GM08714 (cell line): ENCODE results near the gene RXYLT1.
"Not testable (repeated sequence)": the region's sequence is repeated elsewhere in the genome, so short reads cannot be mapped to it uniquely, and the experiment has no call there.

Source experiments
- H3K4me3 ChIP-seq: fragments of 200-500 bp; sonication (Bioruptor generic); 2 replicates; pipeline ENCODE4 v1.5.1; 2014; ENCODE audit warnings: mild to moderate bottlenecking, low read length, inconsistent platforms
- ZNF274 ChIP-seq: IDR thresholded peaks from 2 replicates; pipeline ENCODE4 v1.6.1; 2012; ENCODE audit warnings: mild to moderate bottlenecking, low read depth, low read length

RXYLT1 gene, protein sequence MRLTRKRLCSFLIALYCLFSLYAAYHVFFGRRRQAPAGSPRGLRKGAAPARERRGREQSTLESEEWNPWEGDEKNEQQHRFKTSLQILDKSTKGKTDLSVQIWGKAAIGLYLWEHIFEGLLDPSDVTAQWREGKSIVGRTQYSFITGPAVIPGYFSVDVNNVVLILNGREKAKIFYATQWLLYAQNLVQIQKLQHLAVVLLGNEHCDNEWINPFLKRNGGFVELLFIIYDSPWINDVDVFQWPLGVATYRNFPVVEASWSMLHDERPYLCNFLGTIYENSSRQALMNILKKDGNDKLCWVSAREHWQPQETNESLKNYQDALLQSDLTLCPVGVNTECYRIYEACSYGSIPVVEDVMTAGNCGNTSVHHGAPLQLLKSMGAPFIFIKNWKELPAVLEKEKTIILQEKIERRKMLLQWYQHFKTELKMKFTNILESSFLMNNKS

DNA sequence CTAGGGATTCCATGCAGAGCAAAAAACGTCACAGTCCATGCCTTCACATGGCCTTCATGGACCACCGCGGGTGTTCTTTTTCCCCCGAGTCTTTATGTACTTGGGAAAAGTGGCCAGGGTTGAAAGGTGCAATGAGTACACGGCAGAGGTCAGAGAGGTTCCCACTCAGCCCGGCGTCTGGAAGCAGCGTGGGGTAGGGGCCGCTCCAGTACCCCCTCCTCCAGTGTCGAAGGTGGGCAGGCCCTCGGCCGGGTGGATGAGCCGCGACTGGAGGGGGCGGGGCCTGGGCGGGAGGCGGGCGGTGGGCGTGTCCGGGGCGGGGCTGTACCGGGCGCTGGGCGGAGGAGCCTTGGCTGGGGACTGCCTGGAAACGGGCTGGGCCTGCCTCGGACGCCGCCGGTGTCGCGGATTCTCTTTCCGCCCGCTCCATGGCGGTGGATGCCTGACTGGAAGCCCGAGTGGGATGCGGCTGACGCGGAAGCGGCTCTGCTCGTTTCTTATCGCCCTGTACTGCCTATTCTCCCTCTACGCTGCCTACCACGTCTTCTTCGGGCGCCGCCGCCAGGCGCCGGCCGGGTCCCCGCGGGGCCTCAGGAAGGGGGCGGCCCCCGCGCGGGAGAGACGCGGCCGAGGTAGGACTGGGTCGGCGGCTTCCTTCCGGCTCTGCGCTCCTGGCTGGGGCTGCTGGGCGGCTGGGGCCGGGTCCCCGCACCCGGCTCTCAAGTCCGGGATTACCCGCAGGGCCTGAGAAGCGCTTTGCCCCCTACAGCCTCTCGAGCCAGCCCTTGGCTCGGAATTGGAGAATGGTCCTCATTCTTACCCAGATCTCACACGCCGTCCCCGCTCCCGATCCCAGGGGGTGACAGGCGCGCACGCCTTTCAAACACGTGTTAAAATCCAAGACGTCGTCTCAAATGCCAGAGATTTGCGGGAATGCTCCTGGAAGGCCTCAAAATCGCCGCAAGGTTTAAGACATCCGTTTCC is at the start of gene RXYLT1:
Gene RXYLT1 (plus strand): TSS at position 412 of the 984 bp plus-strand sequence. CDS start 52 bp downstream, at position 464.
- H3K4me3 ChIP-seq: peak within 1 kb of the TSS; percentile 99
- no peak for TF ChIP-seq ZNF274

DNA sequence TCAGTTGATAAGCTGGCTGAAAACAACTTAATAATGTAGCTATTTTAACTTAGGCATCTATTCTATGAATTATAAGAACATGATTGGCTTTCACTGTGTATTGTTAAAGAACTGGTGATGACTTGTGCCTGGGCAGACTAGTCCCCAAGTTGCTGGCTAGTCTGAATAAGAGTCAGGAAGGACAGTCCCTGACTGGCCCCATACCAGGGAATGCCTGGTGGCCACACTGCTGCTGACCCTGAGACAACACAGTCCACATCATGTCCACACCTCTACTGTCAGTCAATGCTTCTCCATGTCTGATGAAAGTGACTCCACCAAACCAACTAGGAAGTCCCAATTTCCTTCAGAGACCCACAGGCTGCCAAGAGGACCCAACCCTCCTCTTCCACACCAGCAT is 46.9 kb upstream of the RXYLT1 start:
- not testable (repeated sequence) for H3K4me3 ChIP-seq

DNA sequence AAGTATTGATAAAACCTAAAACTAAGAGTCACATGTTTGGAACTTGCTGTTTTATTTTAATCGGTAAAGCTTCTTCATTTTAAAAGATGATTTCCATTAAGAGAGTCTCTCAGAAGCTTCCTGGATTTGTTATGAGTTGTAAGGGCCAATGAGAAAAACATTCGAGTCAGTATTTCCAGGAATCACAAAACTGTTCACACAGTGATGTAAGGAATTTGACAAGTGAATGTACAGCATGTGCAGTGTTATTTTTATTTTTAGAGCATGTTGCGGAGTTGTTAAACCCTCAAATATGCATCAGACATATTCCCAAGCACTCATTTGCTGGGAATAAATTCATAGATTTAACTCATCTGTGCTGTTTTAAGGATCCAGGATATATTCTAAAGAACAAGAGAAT is 46.1 kb upstream of the RXYLT1 start:
- H3K4me3 ChIP-seq: not testable (repeated sequence)

DNA sequence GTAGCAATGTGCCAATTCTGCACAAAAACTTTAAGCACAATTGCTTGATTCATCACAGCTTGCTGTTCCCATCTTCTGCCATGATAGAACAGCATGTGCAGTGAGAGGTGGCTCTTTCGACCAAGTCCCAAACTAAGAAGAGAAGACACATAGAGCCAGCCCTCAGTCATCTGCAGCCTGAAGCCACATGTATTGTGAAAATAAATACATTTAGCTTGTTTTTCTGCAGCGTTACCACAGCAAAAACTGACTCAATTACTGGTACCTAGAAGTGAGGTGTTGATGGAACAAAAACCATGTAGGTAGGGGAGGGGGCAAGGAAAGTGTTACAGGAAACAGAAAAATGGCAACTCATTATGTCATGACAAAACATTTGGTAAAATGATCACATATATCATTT is 39.2 kb upstream of the RXYLT1 start:
- H3K4me3 ChIP-seq: not testable (repeated sequence)

DNA sequence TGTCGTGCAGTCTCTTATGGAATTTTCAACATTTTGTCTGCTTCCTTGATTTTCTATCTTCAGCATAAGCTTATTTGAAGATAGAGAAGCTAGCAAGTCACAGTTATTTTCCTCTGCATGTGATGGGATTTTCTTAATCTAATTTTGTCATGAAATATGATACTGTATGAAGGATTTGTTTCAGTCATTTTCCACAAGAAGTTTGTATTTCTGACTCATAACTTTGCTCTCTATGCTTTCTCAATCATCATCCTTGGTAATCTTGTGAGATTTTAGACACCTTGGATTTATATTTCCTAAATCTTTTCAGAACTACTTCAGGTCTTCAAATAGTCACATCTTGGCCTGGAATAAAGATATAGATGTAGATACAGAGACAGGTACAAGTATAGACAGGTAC is 38.3 kb upstream of the RXYLT1 start:
- not testable (repeated sequence) for H3K4me3 ChIP-seq

DNA sequence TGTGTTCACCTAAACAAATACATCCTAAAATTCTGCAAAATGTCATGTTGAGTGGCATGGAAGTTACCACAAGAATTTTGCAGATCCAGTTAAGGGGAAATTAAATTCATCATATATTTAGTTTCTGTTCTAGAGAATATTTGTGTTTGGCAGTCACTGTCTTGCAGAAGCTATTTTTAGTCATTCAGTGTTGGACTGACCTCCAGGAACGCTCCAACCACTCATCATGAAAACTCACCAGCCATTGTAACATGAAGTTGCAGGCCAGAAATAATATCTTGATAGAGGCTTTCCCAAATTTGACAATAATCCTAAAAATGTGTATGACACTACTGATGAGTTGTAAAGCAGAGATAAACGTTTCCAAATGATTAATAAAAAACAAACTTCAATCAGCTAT is 35.6 kb upstream of the RXYLT1 start:
- not testable (repeated sequence) for H3K4me3 ChIP-seq

DNA sequence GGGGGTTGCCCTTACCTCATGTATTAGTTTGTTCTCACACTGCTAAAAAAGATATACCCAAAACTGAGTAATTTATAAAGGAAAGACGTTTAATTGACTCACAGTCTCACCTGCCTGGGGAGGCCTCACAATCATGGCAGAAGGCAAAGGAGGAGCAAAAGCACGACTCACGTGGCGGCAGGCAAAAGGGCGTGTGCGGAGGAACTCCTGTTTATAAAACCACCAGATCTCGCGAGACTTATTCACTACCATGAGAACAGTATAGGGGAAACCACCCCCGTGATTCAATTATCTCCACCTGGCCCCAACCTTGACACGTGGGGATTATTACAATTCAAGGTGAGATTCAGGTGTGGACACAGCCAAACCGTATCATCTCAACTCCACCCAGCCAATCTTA is 33.2 kb upstream of the RXYLT1 start:
- H3K4me3 ChIP-seq: not testable (repeated sequence)

DNA sequence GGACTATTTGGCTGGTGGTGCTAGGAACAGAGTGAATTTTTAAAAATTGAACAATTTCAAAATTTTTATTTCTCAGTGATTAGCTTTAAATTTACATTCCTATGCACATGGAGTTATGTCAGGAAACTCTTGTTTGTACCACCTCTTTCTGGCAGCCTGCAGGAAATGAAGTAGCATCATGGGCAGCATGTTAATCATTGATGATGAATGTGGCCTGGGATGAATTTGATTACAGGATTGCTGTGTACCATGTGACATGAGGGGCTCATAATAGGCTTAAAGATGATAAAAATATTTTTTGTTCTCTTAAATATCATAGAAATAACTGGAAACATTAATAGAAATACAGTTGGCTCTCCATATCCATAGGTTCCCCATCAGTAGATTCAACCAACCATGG is 32.6 kb upstream of the RXYLT1 start:
- not testable (repeated sequence) for H3K4me3 ChIP-seq

DNA sequence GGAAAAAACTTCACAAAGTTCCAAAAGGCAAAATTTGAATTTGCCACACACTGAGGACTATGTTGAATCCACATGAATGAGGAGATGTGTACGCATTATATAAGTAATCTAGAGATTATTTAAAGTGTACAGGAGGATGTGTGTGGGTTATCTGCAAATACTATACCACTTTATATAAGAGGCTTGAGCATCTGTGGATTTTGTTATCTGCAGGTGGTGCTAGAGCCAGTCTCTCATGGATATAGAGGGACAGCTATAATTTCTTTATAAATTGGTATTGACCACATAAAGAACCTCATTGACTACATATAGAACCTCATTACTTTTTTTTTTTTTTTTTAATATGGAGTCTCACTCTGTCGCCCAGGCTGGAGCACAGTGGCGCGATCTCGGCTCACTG is 32.2 kb upstream of the RXYLT1 start:
- H3K4me3 ChIP-seq: no peak overlapping the region
- no peak for TF ChIP-seq ZNF274

DNA sequence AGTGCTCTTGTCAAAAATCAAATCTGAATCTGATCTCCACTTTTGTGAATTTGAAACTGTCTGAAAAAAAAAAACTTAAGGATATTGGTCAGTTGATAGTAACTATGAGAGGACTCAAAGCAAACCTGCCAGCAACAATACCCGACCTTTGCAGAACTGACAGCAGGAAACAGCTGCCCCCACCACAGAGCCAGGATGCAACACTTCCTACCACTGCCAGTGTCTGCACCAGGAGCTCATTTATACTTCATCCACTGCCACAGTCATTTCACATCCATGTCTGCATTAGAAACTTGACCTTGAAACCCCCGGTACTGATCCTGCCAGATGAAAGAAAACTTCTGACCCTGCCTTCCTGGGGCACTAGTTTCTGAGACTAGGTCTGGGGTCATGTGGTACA is 27.4 kb upstream of the RXYLT1 start:
- no peak for TF ChIP-seq ZNF274
- H3K4me3 ChIP-seq: no peak overlapping the region

DNA sequence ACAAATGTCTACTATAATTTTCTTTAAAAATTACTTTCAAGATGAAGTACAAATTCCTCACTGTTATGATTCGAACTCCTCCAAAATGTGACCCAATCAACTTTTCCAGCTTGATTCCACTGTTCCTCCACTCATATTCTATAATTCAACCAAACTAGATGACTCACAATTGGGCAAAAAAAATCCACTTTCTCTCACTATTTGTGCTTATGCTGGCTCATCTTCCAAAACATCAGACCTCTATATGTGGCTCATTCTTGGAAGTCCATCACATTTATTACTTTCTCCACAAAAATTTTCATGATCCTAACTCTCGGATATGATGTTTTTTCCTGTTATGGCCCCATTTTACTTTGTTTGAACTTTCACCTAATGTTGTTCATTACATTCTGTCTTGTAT is 26.9 kb upstream of the RXYLT1 start:
- H3K4me3 ChIP-seq: no peak overlapping the region
- no peak for TF ChIP-seq ZNF274

DNA sequence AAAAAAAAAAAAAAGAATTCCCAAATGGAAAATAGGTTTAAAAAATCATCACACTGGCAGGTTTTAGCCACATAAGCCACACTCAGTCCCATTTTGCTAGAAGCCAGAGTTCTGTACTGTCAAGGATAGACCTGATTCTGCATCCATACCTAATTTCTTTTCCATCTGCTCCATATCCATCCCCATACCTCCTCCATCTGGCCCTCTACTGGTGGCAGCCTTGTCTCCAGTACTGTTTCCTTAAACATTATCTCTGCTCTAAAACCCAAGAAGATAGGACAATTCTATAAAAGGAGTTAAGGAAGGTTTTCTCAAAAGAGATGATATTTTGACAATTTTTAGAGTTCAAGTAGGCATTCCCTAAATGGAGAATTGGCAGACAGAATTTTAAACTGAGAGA is 26.0 kb upstream of the RXYLT1 start:
- no peak overlapping the region for H3K4me3 ChIP-seq
- no peak for TF ChIP-seq ZNF274

DNA sequence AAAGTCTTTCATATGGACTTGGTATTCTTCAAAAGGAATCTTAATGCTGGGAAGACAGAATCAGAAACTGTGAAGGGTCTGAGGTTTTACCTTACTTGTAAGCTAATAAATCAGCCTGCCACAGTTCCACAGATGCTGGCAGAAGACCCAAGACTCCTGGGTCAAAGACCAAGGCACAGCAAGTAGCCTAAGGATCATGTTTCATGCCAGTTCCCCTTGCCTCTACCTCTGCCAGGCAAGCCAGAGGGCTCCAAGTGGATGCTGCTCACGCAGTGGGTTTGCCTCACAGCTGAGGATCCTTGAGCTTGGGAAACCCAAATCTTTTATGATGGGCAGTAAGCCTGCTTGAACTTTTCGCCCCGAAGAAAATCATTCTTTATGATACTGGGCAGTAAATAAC is 15.2 kb upstream of the RXYLT1 start:
- no peak for TF ChIP-seq ZNF274
- H3K4me3 ChIP-seq: no peak overlapping the region

DNA sequence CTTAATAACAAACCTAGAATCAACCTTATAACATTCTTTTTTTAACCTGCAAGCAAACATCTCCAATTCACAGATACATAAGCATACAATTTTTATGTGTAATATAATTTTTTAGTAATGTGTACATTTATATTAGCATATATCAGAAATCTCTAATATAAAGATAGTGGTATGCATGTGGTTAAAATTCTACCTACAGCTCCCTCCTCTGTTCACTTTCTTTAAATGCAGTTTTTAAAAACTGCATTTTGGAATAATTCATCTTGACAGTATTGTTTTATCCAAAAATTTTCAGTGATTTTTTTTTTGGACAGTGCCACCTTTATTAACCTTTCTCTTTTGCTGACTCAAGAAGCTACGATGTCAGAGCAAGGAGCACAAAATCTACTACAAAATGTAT is 13.2 kb upstream of the RXYLT1 start:
- no peak overlapping the region for H3K4me3 ChIP-seq
- TF ChIP-seq ZNF274: no peak

DNA sequence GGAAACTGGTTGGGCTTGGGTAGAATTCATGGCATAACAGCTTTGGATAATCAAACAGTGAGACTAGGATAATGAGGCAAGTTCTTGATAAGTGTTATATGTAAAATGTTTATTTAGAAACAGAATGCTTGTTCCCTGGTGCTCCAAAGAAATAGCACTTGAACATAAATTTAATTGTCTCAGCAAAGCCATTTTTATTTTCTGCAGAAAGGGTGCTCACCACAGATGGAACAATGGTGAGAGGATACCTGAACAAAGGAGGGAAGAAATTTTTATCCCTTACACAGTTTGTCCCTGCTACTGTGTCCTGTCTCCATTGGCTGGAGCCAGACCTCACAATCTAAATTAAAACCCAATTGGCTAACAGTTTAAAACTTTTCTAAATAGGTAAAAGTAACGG is 9.3 kb upstream of the RXYLT1 start:
- TF ChIP-seq ZNF274: no peak

More for the DNA sequence above, 9.3 kb upstream of the RXYLT1 start:
- no peak overlapping the region for H3K4me3 ChIP-seq
